GM21390 (cell line): ENCODE measurements around the gene ITGB1.
"Not testable (repeated sequence)": the region's sequence is repeated elsewhere in the genome, so short reads cannot be mapped to it uniquely, and the experiment has no call there.

Experiments used
- ATAC-seq: cut with Tn5 transposase; IDR thresholded peaks from one replicate; pipeline ENCODE4 v1.9.1; 2021; ENCODE audit not compliant: unreplicated experiment

The ITGB1 gene

DNA sequence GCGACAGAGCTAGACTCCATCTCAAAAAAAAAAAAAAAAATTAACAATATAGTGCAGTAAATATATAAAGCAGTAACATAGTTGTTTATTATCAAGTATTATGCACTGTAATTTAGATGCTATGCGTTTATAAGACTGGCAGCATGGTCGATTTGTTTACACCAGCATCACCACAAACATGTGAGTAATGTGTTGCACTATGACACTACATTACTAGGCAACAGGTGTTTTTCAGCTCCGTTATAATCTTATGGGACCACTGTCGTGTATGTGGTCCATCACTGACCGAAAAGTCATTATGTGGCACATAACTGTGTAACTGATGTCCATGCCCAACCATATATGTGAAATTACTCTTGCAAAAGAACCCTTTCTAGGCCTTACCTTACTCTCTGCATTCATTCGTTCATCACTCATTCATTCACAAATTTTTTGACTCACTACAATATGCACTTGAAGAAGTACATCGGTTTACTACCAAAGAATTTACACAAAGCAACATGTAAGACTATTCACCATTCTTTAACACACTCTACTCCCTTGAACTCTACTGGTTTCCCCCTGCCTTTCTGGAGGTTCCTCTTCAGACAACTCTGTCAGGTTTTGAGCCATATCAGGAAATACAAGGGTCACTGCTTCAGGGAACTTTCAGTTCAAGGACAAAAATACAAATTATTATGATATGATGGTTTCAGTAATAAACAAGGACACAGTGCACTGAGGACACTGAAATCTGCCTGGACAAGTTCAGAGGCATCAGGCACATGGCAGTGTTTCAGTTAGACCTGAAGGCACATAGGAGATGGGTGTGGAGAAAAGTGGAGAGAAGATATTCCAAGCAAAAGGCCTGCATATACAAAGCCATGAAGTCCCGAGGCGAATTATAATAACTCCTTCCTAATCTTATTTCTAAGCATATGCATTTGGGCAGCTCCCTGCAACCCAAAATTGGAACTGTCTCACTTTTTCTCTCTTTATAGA, 17.4 kb downstream of the ITGB1 start:
- ATAC-seq = peak; percentile 39

DNA sequence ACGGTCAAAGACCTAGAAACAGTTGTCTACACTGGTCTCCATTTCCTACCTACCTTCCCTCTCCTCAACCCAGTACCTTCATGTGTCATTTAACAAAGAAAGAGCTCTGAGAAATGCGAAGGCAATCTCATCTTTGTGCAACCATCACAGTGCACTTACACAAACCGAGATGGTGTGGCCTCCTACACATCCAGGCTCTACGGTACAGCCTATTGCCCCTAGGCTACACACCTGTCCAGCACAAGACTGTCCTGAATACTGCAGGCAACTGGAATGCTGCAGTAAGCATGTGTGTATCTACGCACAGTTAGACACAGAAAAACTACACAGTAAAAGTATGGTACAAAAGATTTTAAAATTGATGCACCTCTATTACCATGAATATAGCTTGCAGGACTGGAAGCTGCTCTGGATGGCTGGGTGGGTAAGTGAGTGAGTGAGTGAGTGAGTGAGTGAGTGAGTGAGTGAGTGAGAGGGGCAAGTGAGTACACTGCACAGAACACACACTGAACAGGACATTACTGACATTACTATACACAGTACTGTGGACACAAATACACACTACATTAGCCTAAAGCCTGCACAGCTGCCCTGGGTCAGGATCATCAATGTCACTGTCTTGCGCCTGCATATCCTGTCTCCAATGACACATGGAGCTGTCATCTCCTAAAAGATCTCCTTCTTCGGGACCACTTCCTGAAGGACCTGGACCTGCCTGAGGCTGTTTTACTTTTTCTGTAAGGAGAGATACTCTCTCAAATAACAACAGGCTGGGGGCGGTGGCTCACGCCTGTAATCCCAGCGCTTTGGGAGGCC, 18.5 kb downstream of the ITGB1 start:
- no peak for ATAC-seq

DNA sequence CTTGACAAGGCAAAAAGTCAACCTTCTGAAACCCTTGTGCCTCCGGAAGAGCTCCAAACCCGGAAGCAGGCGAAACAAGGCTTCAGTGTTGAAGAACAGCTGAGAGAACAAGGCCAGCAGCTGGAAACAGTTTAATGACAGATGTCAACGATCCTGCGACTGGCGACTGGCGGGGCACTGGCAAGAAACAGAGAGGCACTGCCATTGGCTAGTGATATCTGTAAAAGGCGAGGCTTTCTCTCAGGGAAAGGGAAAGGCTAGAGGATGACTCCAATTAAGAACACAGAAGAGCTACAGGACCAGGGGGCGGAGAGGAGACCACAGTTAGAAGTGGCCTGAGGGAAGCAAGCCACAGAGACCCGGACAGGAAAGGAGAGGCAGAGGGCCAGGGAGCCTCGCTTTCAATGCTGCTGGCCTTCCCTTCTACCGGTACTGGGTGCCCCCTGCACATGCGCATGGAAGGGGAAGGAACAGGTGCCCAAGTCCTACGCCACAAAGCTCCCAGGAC, 19.4 kb downstream of the ITGB1 start:
- ATAC-seq = no peak

DNA sequence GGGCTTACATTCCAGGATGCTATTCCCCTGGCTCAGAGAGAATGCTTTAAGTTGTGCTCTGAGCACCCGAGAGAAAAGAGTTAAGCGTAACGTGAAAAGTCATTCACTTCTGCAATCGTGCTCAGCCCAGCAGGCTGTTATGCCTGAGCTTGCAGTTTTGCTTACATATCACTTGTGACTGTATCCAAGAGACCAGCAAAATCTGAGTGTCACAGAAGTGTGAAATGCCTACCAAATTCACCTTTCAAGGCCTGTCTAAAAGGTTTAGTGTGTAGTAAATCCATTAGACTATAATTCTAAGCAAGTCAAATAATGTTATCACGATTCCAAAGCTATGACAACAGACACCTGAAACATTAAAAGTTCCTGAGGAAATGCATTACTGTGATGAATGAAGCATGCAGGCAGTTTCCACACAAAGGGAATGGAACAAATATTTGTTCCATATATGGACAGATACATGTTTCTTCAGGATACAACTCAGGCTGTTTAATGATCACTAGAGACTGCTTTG, 20.1 kb downstream of the ITGB1 start:
- no peak for ATAC-seq

DNA sequence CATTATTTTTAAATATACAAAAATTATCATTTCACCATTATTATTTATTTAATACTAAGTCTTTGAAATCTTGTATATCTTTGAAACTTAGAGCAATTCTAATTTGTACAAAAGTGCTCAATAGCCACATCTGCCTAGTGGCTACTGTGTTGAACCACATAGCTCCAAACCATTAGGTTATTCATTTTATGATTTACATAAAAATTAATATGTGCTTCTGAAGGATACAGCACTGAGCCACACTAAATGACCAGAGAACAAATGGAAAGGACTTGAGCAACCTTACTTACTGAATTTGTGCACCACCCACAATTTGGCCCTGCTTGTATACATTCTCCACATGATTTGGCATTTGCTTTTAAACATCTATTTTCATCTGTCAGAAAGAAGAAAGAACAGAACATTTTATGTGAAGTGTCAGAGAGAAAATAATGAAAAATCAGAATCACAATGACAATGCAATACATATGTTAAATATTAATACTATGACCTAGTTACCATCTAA, 25.8 kb downstream of the ITGB1 start:
- no peak for ATAC-seq

DNA sequence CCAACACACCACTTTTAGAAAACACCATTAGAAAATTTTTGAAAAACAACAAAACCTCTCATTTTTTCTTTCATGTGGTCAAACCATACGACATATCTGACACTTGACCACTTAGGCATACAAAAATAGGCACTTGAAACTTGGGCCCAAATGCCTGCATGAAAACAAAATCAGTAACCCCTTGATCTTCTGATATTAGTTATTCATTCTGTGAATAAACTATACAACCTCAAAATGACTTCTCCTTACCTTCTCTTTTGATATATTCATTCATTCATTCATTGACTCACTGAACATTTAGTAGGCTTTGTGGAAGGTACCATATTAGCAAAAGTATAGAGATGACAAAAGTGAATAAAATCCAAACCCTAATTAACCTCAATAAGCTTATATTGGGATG, 26.4 kb downstream of the ITGB1 start:
- no peak for ATAC-seq

DNA sequence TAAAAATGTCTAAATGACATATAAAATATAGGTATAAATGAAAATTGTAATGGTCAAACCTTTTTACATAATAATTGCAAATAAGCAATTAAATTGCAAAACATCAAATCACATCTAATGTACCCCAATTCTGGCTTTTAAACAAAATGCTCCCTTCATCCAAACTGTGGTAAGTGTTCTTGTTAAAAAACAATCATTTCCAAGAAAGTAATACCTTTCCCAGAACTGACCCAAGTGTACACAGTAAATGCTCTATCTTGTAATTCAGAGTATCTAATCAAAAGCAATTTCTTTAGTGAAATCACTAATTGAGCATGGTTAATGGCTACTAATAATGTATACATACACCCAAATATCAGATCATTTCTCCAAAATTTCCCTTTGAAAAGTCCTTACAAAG, 28.0 kb downstream of the ITGB1 start:
- no peak for ATAC-seq

DNA sequence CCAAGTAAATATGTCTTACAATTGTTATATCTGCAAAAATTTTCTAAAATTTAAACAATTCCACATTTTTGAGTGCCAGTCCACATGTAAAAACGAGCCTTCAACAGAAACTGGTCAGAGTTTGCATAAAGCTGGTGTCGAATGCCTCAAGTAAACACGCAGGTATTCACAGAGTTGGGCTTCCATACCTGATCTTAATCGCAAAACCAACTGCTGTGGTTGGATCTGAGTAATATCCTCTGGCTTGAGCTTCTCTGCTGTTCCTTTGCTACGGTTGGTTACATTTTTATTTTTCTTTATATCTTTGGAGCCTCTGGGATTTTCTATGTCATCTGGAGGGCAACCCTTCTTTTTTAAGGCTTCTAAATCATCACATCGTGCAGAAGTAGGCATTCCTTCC, 28.4 kb downstream of the ITGB1 start:
- ATAC-seq = no peak

DNA sequence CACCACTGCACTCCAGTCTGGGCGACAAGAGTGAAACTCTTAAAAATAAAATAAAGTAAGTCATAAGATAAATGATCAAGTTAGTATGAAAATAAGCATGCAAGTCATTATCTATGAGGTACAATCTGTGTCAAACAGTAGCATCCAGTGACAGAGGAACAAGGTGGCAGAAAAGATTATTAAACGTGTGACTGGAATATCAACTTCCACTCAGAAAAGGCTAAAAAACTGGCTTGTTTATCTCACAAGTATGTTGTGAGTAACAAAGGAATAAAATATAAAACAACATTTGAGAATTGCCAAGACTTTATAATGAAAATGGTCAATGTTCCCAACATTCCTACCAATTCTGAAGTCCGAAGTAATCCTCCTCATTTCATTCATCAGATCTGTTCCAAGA, 30.3 kb downstream of the ITGB1 start:
- no peak for ATAC-seq

DNA sequence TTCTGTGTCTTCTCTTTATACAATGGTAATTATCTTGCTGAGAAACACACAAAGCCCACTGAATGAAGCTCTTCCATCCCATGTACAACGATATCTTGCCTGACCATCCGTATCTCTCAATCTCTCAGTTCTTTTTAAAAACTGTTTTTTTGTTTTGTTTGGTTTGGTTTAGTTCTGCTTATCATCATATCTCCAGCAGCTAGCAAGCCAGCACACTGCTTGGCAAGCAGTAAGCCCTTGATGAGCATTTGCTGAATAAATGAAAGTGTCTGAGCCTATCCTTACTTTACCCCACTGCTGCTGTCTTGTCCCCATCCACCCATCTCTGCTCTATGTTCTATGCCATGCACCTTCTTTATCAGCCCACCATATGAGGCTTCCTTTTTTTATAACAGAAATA, 34.2 kb downstream of the ITGB1 start:
- no peak for ATAC-seq

DNA sequence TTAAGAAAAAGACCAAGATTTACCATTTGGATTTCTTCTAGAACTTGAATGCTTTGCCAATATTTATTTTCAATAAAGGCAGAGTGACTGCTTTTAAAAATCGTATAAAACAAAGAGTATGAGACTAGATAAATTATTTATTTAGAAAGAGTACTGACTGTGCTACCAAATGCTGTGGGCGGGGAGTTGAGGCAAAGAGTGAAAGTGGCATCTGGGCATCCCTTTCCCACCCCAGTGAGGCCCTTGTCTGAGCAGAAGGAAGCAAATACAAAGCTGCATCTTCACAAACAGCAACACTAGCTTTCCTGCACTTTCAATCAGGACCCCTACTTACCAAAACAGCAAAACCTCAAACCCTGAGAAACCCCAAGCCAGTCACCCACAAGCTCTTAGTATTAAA, 34.9 kb downstream of the ITGB1 start:
- ATAC-seq = no peak

DNA sequence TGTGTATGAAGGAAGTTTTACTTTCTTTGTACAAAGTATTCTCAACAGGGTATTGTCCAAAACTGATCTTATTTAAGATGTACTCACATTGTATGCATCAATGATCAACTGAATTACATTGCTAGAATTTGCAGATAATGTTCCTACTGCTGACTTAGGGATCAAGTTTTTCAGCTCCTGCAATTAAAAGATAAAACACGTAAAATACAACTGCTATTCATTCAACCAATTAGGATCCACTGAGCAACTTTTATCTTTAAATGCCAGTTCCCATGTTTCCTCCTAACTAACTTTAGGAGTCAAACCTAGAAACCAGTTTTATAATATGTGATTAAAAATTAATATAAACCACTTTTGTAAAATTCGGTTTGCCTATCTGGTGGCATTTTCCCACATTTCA, 35.9 kb downstream of the ITGB1 start:
- ATAC-seq = no peak

DNA sequence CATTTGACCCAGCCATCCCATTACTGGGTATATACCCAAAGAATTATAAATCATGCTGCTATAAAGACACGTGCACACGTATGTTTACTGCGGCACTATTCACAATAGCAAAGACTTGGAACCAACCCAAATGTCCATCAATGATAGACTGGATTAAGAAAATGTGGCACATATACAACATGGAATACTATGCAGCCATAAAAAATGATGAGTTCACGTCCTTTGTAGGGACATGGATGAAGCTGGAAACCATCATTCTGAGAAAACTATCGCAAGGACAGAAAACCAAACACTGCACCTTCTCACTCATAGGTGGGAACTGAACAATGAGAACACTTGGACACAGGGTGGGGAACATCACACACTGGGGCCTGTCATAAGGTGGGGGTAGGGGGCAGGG, 40.2 kb downstream of the ITGB1 start:
- ATAC-seq = not testable (repeated sequence)

DNA sequence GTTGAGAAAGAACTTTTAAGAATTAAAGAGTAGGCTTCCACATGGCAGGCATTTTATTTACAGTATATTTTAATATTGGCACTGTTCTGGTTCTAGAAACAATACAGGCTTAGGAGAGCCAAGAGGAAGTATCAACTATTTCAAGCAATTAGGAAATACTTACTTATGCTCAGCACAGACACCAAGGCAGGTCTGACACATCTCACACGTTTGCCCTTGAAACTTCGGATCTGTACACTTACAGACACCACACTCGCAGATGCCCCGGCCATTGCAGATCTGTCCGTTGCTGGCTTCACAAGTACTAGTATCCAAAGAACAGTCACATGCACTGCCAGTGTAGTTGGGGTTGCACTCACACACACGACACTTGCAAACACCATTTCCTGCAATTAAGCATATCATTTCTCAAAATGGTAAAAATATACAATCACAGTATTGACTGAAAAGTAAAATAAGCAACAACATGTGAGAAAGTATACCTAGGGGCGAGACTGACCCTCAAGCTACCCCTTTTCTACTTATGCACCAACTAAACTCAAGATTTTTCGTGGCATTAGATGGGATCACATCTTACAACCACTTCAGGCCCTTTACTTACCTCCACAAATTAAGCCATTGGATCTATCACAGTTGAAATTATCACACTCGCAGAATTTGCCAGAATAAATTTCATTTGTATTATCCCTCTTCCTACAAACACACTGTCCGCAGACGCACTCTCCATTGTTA, 46.6 kb downstream of the ITGB1 start:
- ATAC-seq = no peak

DNA sequence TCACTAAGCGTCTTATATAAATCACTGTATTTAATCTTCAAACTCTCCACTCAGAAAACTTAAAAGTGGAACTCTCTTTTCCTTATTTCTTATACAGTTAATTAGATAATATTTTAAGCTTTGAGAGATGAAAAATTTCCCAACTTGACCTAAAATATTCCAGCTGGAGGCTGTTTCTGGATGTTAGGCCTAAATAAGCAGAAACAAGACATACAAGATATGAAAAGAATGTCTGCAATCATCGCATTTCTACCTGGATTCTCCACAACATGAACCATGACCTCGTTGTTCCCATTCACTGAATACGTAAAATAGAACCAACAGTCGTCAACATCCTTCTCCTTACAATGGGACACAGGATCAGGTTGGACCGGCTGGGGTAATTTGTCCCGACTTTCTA, 48.1 kb downstream of the ITGB1 start:
- not testable (repeated sequence) for ATAC-seq

DNA sequence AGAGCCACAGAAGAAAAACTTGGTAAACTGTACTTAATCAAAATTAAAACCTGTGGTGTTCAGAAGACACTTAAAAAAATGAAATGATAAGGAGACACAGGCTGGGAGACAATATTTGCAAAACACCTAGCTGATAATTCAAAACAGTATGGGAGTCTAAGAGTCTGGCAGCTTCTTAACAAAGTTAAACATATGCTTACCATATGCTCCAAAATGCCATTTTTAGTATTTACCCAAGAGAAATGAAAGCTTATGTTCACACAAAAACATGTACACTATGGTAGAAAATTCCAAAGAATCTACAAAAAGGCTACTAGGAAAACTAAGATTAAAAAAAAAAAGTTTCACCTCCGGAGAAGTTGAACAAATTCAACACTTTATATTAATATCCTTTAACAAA, 48.6 kb downstream of the ITGB1 start:
- ATAC-seq = no peak

DNA sequence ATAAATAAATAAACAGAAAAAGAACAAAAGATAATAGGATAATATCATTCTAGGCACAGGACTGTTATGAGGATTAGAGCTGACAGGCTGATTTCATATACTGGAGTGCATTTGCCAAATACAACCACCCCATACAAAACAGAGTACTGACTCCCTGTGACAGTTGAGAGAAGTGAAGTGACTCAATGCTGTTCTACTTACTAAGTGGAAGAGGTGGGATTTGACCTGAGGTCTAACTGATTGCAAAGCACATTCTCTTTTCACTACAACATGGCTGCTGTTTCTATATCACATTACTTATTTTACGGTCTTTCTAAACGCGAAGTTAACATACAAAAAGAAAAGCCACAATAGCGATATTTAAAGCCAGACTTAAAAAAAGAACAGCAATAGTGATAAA, 51.4 kb downstream of the ITGB1 start:
- ATAC-seq = no peak

DNA sequence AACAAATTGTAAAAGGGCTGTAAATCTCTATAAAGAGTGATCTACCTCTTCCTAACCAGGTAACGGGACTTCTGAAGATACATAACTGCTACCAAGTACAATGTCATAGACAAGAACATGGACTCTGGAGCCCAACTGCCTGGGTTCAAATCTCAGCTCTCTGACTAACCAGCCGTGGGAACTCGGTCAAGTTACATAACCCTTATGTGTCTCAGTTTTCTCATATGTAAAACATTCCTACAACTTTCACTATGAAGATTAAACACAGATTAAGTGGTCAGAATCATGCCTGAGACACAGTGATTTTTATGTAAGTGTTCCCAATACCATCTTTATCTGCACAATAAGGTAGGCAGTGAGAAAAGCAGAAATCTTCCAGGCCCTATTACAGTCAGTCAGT, 52.6 kb downstream of the ITGB1 start:
- no peak for ATAC-seq

DNA sequence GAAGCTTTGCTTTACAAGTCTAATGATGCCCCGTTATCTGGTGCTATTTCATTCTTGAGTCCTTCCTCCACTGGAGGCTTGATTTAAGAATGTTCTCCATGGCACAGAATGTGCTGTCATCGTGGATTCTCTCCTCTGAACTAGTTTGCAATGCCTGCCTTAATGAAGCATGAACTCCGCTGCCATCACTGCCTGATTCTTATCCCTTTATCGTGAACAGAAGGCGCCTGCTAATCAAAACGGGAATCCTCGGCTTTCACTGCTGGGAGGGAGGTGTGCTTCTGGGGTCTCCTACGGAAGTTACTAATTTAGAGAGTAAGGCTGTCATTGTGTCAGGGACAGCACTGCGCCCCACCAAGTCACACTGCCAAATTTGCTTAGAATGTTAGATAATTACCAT, 56.2 kb downstream of the ITGB1 start:
- ATAC-seq = no peak

DNA sequence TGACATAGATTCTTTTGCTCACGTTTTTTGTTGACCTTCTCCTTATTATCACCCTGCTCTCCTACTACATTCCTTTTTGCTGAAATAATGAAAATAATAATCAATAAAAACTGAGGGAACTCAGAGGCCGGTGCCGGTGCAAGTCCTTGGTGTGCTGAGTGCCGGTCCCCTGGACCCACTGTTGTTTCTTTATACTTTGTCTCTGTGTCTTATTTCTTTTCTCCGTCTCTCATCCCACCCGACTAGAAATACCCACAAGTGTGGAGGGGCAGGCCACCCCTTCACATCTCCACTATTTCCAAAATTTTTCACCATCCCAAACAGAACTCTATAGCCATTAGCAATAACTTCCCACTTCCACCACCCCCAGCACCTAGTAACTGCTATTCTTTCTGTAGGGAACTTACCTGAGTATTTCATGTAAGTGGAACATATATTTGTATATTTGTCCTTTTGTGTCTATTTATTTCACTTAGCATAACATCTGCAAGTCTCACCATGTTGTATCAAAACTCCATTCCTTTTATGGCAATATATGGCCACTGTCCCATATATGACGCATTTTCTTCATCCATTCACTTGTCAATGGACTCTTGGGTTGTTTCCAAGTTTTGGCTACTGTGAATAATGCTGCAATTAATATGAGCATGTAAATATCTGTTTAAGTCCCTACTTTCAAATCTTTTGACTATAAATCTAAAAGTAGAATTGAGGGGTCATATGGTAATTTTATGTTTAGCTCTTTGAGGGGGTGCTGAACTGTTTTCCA, 62.6 kb downstream of the ITGB1 start:
- not testable (repeated sequence) for ATAC-seq
